Mucosa of stomach (tissue), 1 donor: ENCODE results near the gene KCNQ2.

Experiments used
- H3K27me3 ChIP-seq: one replicate; pipeline ENCODE4 v1.7.0; 2013; ENCODE audit warnings: mild to moderate bottlenecking, low read length; ENCODE audit not compliant: control insufficient read depth, insufficient read depth
- H3K36me3 ChIP-seq: one replicate; pipeline ENCODE4 v1.7.0; 2013; ENCODE audit warnings: low read length; ENCODE audit not compliant: control insufficient read depth, insufficient read depth
- H3K4me1 ChIP-seq: one replicate; pipeline ENCODE4 v1.7.0; 2013; ENCODE audit warnings: mild to moderate bottlenecking, low read length; ENCODE audit not compliant: control insufficient read depth, insufficient read depth
- H3K4me3 ChIP-seq: one replicate; pipeline ENCODE4 v1.7.0; 2013; ENCODE audit warnings: low read length
- H3K9ac ChIP-seq: one replicate; pipeline ENCODE4 v1.7.0; 2013; ENCODE audit warnings: mild to moderate bottlenecking, low read length, moderate library complexity
- H3K9me3 ChIP-seq: one replicate; pipeline ENCODE4 v1.7.0; 2013; ENCODE audit warnings: mild to moderate bottlenecking, low read length, moderate library complexity; ENCODE audit not compliant: control insufficient read depth
- donor health status: Pancreatic carcinoma.

The KCNQ2 gene

DNA sequence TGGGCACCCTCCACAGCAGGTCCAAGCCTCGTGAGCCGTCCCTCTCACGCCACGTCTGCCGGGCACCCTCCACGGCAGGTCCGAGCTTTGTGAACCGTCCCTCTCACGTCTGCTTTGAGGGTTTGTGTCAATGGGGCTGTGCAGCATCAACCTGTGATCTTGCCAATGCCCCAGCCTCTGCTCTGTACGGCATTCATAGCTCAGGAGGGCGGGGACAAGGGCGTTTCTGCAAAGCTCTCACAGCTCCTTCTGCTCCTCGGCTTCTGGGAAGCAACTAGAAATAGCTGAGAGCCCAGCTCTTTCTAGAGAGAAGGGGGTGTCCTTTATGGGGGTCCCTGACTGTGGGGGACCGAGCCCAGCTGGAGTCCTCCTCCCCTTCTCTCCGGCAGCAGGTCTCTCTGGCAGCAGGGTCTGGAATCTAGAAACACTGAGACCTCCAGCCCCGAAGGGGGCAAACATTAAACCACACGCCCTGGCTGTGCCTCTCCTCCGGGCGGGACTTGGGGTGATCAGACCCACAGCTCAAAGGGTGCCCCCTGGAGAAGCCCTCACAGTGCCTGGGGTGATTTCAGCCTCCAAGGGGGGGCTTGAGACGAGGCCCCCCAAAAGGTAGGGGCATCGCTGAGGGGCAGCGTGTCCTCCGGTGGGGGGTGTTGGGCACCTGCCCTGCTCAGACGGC, 70.1 kb downstream of the KCNQ2 start:
- H3K27me3 ChIP-seq, result no peaks in the 10 kb centered on the region
- no peaks in the 10 kb centered on the region for H3K36me3 ChIP-seq
- no peaks in the 10 kb centered on the region for H3K4me1 ChIP-seq
- H3K9ac ChIP-seq, result no peak overlapping the region
- H3K4me3 ChIP-seq, result no peak overlapping the region
- no peaks in the 10 kb centered on the region for H3K9me3 ChIP-seq

DNA sequence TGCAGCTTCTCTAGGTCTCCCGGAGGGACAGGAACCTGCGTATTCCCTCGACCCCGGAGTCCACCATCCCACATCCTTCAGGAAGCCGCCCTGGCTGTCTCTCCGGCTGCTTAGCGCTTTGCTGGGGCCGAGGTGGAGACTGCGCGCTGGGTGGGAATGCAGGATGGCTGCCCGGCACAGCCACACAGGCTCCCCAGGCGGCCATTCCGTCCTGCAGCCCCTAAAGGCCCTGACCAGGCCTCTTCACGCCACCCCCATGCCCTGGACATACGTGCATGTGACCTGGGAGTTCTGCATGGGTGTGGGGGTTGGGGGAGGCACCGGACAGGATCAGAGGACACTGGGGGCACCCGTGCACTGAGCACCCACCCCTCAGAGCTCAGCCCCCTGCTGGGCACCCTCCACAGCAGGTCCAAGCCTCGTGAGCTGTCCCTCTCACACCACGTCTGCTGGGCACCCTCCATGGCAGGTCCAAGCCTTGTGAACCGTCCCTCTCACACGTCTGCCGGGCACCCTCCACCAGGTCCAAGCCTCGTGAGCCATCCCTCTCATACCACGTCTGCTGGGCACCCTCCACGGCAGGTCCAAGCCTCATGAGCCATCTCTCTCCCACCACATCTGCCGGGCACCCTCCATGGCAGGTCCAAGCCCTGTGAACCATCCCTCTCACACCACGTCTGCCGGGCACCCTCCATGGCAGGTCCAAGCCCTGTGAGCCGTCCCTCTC, 70.9 kb downstream of the KCNQ2 start:
- no peak overlapping the region for H3K9ac ChIP-seq
- no peaks in the 10 kb centered on the region for H3K4me1 ChIP-seq
- no peaks in the 10 kb centered on the region for H3K27me3 ChIP-seq
- no peaks in the 10 kb centered on the region for H3K9me3 ChIP-seq
- no peak overlapping the region for H3K4me3 ChIP-seq
- H3K36me3 ChIP-seq, result no peaks in the 10 kb centered on the region

DNA sequence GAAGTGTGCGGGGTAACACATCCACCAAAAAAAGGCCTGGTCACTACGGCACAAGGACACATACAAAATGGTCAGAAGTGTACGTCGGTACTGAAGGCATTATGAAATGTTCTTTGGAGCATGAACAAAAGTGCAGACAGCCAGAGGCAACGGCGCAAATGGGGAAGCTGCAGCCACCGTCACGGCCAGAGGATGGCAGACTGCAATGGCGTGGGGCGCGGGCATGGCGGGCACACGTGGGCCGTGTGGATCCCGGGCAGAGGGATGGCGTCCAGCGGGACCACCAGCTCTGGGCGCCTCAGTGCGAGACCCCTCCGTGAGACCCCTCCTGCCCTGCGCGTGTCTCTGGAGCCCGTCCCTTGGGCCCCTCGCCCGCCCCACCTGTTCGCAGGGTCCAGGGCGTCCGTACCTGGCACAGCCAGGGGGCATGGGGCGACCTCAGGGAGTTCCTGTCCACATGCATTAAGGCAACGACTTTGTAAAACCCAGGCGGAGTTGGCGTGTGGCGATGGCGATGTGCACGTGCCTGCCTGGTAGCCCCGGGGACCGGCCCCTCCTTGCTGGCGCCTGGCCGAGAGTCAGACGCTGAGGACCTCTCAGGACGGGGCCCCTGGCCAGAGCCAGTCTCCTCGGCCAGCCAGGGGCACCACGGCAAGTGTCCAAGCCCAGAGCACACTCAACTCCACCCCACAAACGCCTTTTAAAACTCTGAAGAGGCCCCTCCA, 71.8 kb downstream of the KCNQ2 start:
- no peak overlapping the region for H3K4me3 ChIP-seq
- no peak overlapping the region for H3K9ac ChIP-seq
- H3K27me3 ChIP-seq, result no peaks in the 10 kb centered on the region
- no peaks in the 10 kb centered on the region for H3K9me3 ChIP-seq
- no peaks in the 10 kb centered on the region for H3K4me1 ChIP-seq
- H3K36me3 ChIP-seq, result no peaks in the 10 kb centered on the region

DNA sequence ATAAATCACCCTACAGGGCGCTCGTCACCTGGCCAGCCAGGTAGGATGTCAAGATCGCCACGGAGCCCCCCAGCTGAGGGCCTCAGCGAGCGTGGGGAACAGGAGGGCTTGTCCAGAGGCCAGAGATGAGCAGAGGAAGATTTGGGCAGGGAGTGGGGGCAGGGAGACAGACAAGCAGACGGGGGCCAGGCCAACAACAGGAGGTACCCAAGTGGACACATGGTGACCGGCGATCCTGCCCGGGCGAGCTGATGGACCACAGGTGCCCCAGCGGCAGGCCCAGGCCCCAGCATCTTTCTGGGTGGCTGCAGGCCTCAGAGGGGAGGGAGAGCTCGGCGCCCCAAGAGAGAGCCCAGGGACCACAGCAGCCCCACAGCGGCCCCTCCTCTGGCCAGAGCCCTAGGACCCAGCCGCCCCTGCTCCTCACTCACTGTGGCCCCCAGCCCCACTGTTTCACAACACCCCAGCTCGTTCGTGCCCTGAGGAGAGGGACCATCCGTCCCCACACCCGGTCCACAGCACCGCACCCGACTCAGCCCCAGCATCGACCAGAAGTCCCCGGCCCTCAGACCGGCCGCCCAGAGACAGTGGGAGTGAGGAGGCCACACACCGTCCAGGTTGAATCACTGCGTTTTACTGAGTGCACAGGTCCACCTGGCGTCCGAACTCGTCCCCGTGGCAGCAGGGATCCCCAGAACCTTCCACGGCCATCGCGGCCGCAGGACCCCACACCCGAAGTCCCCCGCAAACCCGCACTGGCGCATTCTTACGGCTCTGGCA, 72.7 kb downstream of the KCNQ2 start:
- Histone ChIP-seq H3K4me1 (no peaks in the 10 kb centered on the region), H3K9ac (no peak overlapping the region), H3K36me3 (no peaks in the 10 kb centered on the region), H3K9me3 (no peaks in the 10 kb centered on the region), H3K27me3 (no peaks in the 10 kb centered on the region), H3K4me3 (no peak overlapping the region)

DNA sequence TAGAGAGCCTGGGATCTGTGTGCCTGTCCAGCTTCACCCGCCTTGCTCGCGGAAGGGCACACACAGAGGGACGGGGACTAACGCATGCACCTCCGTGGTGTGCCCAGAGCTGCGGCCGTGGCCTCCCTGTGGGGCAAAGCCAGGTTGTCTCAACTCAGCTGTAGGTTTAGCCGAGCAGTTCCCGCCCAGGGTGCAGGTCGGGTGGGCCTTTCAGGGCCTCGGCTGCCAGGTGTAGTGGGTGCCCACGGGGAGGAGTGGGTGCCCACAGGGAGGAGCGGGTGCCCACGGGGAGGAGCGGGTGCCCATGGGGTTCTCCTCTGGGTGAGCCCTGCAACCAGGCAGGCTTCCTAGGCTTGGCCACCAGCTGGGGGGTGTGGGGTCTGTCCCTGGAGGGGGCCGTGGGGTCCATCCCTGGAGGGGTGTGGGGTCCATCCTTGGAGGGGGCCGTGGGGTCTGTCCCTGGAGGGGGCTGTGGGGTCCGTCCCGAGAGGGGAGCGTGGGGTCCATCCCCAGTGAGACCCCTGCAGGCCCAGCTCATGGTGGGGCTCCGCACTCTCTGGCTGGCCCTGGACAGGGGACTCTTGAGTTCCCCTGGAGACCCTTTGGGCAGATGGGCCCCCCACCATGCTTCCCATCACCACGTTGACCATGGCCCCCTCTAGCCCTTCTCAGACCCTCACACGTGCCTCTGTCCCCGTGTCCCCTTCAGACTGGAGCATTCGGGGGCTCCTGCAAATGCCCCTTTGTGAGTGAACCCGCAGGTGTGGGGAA, 73.5 kb downstream of the KCNQ2 start:
- no peaks in the 10 kb centered on the region for H3K4me1 ChIP-seq

DNA sequence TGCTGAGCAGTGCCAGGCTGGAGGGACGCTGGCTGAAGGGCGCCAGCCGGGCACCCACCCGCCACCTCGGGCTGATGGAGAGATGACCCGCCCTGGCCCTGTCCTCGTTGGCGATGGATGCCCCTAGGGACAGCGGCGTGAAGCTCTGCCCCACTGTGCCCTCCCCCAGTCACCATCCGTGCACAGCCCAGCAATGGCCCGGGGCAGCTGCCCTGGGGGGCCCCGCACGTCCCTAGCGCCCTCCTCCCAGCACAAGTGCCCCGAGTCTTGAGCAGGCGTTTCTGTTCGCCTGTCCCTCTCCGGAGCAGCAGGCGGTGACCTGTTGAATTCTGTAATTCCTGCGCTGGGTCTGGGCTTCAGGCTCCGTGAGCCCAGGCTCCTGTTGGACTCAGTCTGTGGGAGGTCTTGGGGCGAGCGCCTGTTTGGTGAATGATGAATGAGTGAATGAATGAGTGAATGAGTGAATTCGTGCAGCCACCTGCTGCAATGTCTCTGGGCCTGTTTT, 74.5 kb downstream of the KCNQ2 start:
- Histone ChIP-seq H3K27me3 (no peaks in the 10 kb centered on the region), H3K4me3 (no peak overlapping the region), H3K9me3 (no peaks in the 10 kb centered on the region), H3K36me3 (no peaks in the 10 kb centered on the region), H3K4me1 (no peaks in the 10 kb centered on the region), H3K9ac (no peak overlapping the region)

More for the DNA sequence above, 73.5 kb downstream of the KCNQ2 start:
- Histone ChIP-seq H3K36me3 (no peaks in the 10 kb centered on the region), H3K9ac (no peak overlapping the region), H3K27me3 (no peaks in the 10 kb centered on the region), H3K4me3 (no peak overlapping the region), H3K9me3 (no peaks in the 10 kb centered on the region)

DNA sequence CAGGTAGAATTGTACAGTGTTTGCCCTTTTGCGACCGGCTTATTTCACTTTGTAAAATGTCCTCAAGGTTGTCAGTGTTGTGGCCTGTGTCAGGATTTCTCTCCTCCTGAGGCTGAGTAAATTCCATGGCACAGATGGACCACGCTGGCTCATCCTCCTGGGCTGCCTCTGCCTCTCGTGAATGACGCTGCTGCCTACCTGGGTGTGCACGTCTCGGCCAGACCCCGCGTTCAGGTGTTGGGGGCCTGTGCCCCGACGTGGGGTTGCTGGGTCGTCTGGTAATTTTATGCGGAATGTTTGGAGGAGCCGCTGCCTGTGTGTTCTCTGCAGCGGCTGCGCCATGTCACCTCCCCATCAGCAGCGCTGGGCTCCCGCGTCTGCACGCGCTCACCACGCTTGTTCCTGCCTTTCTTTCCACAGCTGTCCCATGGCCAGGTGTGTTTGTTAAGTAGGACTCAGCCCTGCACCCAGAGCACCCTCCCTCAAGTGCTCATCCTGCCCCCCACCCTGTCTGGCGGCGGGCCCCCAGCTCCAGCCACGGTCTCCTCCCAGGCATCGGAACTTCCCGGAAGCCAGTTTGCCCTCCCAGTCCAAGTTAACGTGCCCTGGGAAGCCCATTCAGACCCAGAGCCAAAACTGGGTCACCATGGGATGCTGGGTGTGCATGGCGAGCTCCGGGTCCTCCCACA, 75.2 kb downstream of the KCNQ2 start:
- H3K9ac ChIP-seq, result no peak overlapping the region
- no peaks in the 10 kb centered on the region for H3K4me1 ChIP-seq
- H3K4me3 ChIP-seq, result no peak overlapping the region
- no peaks in the 10 kb centered on the region for H3K9me3 ChIP-seq
- no peaks in the 10 kb centered on the region for H3K36me3 ChIP-seq
- no peaks in the 10 kb centered on the region for H3K27me3 ChIP-seq

DNA sequence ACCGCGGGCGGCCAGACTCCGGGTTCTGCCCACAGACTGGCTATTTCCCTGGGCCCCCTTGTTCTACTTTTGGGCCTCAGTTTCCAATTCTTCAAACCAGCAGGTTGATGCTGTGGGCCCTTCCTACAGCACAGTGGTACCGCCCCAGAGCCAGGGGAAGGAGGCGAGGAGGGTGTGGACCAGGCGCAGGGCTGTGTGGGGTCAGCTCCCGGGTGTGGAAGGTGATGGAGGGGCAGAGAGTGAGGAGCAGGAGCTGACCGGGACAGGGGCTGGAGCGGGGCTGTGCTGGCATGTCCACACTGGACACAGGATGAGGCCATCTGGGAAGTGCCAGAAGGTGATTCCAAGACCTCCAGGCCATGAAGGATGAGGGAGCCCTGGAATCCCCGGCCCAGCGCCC, 76.2 kb downstream of the KCNQ2 start:
- Histone ChIP-seq H3K27me3 (peaks cover 4% of the 10 kb centered on the region), H3K4me1 (no peaks in the 10 kb centered on the region), H3K4me3 (no peak overlapping the region), H3K9me3 (no peaks in the 10 kb centered on the region), H3K36me3 (no peaks in the 10 kb centered on the region), H3K9ac (no peak overlapping the region)

DNA sequence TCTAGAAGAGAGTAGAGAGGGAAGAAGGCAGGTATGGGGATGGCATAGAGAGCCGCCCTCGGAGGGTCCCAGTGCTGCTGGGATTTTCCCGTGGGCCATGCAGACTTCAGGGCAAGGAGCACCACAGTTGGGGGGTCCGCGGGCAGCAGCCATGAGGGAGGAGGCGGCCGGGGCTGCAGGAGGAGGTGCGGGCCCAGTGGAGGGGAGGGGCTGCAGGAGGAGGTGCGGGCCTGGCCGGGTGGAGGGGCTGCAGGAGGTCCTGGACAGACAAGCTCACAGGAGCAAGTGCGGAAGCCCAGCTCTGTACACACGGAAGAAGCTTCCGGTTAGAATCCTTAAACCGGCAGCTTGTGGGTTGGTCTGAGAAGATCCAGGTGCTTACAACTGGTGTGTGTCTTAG, 76.7 kb downstream of the KCNQ2 start:
- H3K9ac ChIP-seq, result no peak overlapping the region
- no peak overlapping the region for H3K4me3 ChIP-seq
- H3K36me3 ChIP-seq, result no peaks in the 10 kb centered on the region
- no peaks in the 10 kb centered on the region for H3K9me3 ChIP-seq
- no peaks in the 10 kb centered on the region for H3K4me1 ChIP-seq
- H3K27me3 ChIP-seq, result peaks cover 4% of the 10 kb centered on the region

DNA sequence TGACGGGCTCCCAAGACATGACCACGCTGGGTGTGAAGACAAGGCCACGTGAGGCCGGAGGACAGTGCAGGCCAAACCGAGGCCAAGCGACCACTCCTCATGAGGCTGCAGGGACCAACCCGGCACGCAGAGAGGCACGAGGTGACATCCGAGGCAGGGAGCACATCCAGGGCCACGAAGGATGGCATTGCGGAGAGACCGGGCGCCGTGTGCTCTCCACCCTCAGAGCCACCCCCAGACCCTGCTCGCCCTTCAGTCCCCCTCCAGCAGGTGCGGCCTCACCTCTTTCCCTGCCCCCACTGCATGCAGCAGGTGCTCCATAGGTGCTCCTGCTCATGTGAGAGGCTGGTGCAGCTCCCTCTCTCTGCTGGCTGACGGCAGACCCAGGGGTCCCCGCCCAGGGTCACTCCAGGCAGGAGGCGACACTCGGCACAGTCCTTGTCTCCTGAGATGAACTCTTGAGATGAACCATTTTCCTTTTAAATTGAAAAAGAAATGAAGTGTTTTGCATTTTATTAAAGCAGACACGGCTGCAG, 77.5 kb downstream of the KCNQ2 start:
- Histone ChIP-seq H3K4me1 (no peaks in the 10 kb centered on the region), H3K9ac (no peak overlapping the region), H3K27me3 (peaks cover 4% of the 10 kb centered on the region), H3K9me3 (no peaks in the 10 kb centered on the region), H3K36me3 (no peaks in the 10 kb centered on the region), H3K4me3 (no peak overlapping the region)
